Ascending aorta (tissue), 2 donors: ENCODE data around the gene TCTN1. TPM values are rescaled to one million over a fixed set of nuclear protein-coding genes. Genes with fewer than 3 reads are reported as not detected.

ENCODE experiments used
- DNase-seq, 2 donors: peaks; one replicate each; pipeline ENCODE4 v3.0.0-alpha.2; 2019; ENCODE audit warnings: low spot score in 2 of 2
- H3K27ac ChIP-seq, 2 donors: fragments of 200-600 bp; sonication (generic); one replicate each; pipeline ENCODE4 v1.5.1; 2016 to 2017; ENCODE audit warnings: mild to moderate bottlenecking in 1 of 2
- H3K27me3 ChIP-seq: fragments of 200-600 bp; sonication (generic); one replicate; pipeline ENCODE4 v1.5.1; 2017
- H3K36me3 ChIP-seq, 2 donors: fragments of 200-600 bp; sonication (generic); one replicate each; pipeline ENCODE4 v1.5.1; 2016
- H3K4me1 ChIP-seq, 2 donors: fragments of 200-600 bp; sonication (generic); one replicate each; pipeline ENCODE4 v1.5.1; 2016 to 2017; ENCODE audit warnings: mild to moderate bottlenecking in 1 of 2
- H3K4me3 ChIP-seq, 2 donors: fragments of 200-600 bp; sonication (generic); one replicate each; pipeline ENCODE4 v1.5.1; 2016 to 2017; ENCODE audit warnings: mild to moderate bottlenecking in 1 of 2
- H3K9me3 ChIP-seq, 2 donors: fragments of 200-600 bp; sonication (generic); one replicate each; pipeline ENCODE4 v1.5.1; 2016
- CTCF ChIP-seq, 3 experiments: fragments of 200-600 bp in 2 of 3; fragments of 450-650 bp in 1 of 3; sonication (generic) in 2 of 3; IDR thresholded peaks; one replicate each; pipeline ENCODE4 v1.5.1; 2016 to 2019; ENCODE audit warnings: antibody characterized with exemption in 3 of 3, mild to moderate bottlenecking in 1 of 3, moderate library complexity in 1 of 3
- intact Hi-C: fragments of 100-400 bp; cut with DNase I; formaldehyde crosslinking; loops from one replicate; pipeline ENCODE4 v1.15.1; 2023
- total RNA-seq: library from RNA; depleted of rRNA; stranded (reverse); fragments of >200 nt; gene quantifications from one replicate; pipeline ENCODE4 v1.1.0, GENCODE V29; 2016

The TCTN1 gene
- total RNA-seq, 1 donor from 2014 or later = 28.4 TPM

- H3K4me3 ChIP-seq = no peak overlapping the region
- H3K27me3 ChIP-seq = no peaks in the 10 kb centered on the region
- DNase-seq = no peak
- peak overlapping the region in 1 of 2 donors; percentile 48 for H3K27ac ChIP-seq
- H3K36me3 ChIP-seq = no peaks in the 10 kb centered on the region
- no peaks in the 10 kb centered on the region for H3K9me3 ChIP-seq
- intact Hi-C loops = no loop called here
- H3K4me1 ChIP-seq = peaks cover 8 to 23% of the 10 kb centered on the region in 2 donors
- no peak for TF ChIP-seq CTCF (IDR thresholded peaks at IDR 0.05)
Observed at GRCh38 chr12:110578694-110579534, 35.0 kb upstream of the TCTN1 start.

- no peak for TF ChIP-seq CTCF (IDR thresholded peaks at IDR 0.05)
- Histone ChIP-seq H3K4me3 (no peak overlapping the region), H3K27ac (no peak overlapping the region), H3K9me3 (no peaks in the 10 kb centered on the region), H3K4me1 (peaks cover 8 to 26% of the 10 kb centered on the region in 2 donors), H3K36me3 (no peaks in the 10 kb centered on the region), H3K27me3 (no peaks in the 10 kb centered on the region)
- intact Hi-C loops = loop anchor here (5.0 to 10.0 kb wide), 3 partner anchors 127 to 585 kb away; partner anchors contain the start of genes ANKRD13A, ARPC3 and GIT2
- no peak for DNase-seq
Observed at GRCh38 chr12:110579535-110580253, 34.2 kb upstream of the TCTN1 start.

GRCh38 chr12:110581931-110582275, 32.0 kb upstream of the TCTN1 start:
- Histone ChIP-seq H3K9me3 (no peaks in the 10 kb centered on the region), H3K36me3 (no peaks in the 10 kb centered on the region), H3K27me3 (no peaks in the 10 kb centered on the region), H3K27ac (peak overlapping the region; percentile 85 to 96), H3K4me1 (peaks cover 8 to 38% of the 10 kb centered on the region in 2 donors), H3K4me3 (peak overlapping the region; percentile 96 to 99)
- intact Hi-C loops = loop anchor here (2.0 to 10.0 kb wide), 5 partner anchors 21 to 587 kb away; partner anchors contain the start of genes ANKRD13A, ARPC3 and GIT2
- DNase-seq = no peak
- no peak for TF ChIP-seq CTCF (IDR thresholded peaks at IDR 0.05)

- peak overlapping the region; percentile 85 to 96 for H3K27ac ChIP-seq
- no peak for TF ChIP-seq CTCF (IDR thresholded peaks at IDR 0.05)
- H3K9me3 ChIP-seq = no peaks in the 10 kb centered on the region
- no peaks in the 10 kb centered on the region for H3K36me3 ChIP-seq
- peak overlapping the region; percentile 96 to 99 for H3K4me3 ChIP-seq
- H3K27me3 ChIP-seq = no peaks in the 10 kb centered on the region
- peak; percentile 22 to 79 for DNase-seq
- peaks cover 8 to 38% of the 10 kb centered on the region in 2 donors for H3K4me1 ChIP-seq
- intact Hi-C loops = loop anchor here (1.0 to 10.0 kb wide), 7 partner anchors 20 to 588 kb away; partner anchors contain the start of genes ANKRD13A, ARPC3, FAM216A and GIT2
Observed at GRCh38 chr12:110582276-110583136, 31.4 kb upstream of the TCTN1 start.
